GM23338 (cell line): ENCODE data around the gene TMC1. TPM values are rescaled to one million over a fixed set of nuclear protein-coding genes. Genes with fewer than 3 reads are reported as not detected.

Experiments used
- ATAC-seq: fragments of 200-7000 bp; cut with Tn5 transposase; 3 replicates; pipeline ENCODE4 v1.9.1; 2020
- DNase-seq: peaks from one replicate; pipeline ENCODE4 v3.0.0-alpha.2; 2015; ENCODE audit warnings: low spot score
- H2AFZ ChIP-seq: fragments of 200-600 bp; sonication (generic); 2 replicates; pipeline ENCODE4 v1.8.0; 2016; ENCODE audit warnings: antibody characterized with exemption, mild to moderate bottlenecking, moderate library complexity
- H3F3A ChIP-seq: fragments of 200-600 bp; sonication (generic); replicated peaks from 2 replicates; pipeline ENCODE4 v1.8.0; 2017; ENCODE audit warnings: antibody characterized with exemption, mixed run types, low read depth
- H3K27ac ChIP-seq: fragments of 200-600 bp; sonication (generic); 2 replicates; pipeline ENCODE4 v1.6.1; 2016; ENCODE audit warnings: low read depth
- H3K27me3 ChIP-seq: fragments of 200-600 bp; sonication (generic); 2 replicates; pipeline ENCODE4 v1.8.0; 2016; ENCODE audit warnings: mild to moderate bottlenecking, mixed run types, moderate library complexity; ENCODE audit not compliant: insufficient read depth
- H3K36me3 ChIP-seq: fragments of 200-600 bp; sonication (generic); 2 replicates; pipeline ENCODE4 v1.8.0; 2016; ENCODE audit warnings: mild to moderate bottlenecking; ENCODE audit not compliant: insufficient read depth
- H3K4me1 ChIP-seq: fragments of 200-600 bp; sonication (generic); 2 replicates; pipeline ENCODE4 v1.8.0; 2016; ENCODE audit warnings: mild to moderate bottlenecking, moderate library complexity; ENCODE audit not compliant: insufficient read depth
- H3K4me2 ChIP-seq: fragments of 200-600 bp; sonication (generic); 2 replicates; pipeline ENCODE4 v1.7.1; 2017; ENCODE audit warnings: mixed run types
- H3K4me3 ChIP-seq: fragments of 200-600 bp; sonication (generic); 2 replicates; pipeline ENCODE4 v1.6.1; 2016; ENCODE audit warnings: mixed run types
- H3K79me2 ChIP-seq: fragments of 200-600 bp; sonication (generic); replicated peaks from 2 replicates; pipeline ENCODE4 v1.8.0; 2017; ENCODE audit warnings: mild to moderate bottlenecking; ENCODE audit not compliant: insufficient read depth
- H3K9me2 ChIP-seq: fragments of 200-600 bp; sonication (generic); 2 replicates; pipeline ENCODE4 v1.8.0; 2017; ENCODE audit not compliant: insufficient read depth
- H4K20me1 ChIP-seq: fragments of 200-600 bp; sonication (generic); replicated peaks from 2 replicates; pipeline ENCODE4 v1.8.0; 2017; ENCODE audit warnings: mild to moderate bottlenecking; ENCODE audit not compliant: insufficient read depth
- H3K27ac Mint-ChIP-seq: 2 replicates; pipeline ENCODE4 v1.8.0; 2020; ENCODE audit warnings: inconsistent platforms, mild to moderate bottlenecking, moderate library complexity, mixed read lengths
- H3K27me3 Mint-ChIP-seq: 3 replicates; pipeline ENCODE4 v1.8.0; 2022; ENCODE audit warnings: low read depth, mild to moderate bottlenecking, moderate library complexity, mixed read lengths, inconsistent platforms; ENCODE audit not compliant: insufficient read depth, poor library complexity
- H3K36me3 Mint-ChIP-seq: 3 replicates; pipeline ENCODE4 v1.8.0; 2021; ENCODE audit warnings: low read depth, mild to moderate bottlenecking, inconsistent platforms, moderate library complexity, mixed read lengths
- H3K4me1 Mint-ChIP-seq: 3 replicates; pipeline ENCODE4 v1.8.0; 2020; ENCODE audit warnings: mild to moderate bottlenecking, inconsistent platforms, mixed read lengths
- H3K4me3 Mint-ChIP-seq: 3 replicates; pipeline ENCODE4 v1.8.0; 2021; ENCODE audit warnings: moderate library complexity, mild to moderate bottlenecking, inconsistent platforms, mixed read lengths
- H3K9me3 Mint-ChIP-seq: 3 replicates; pipeline ENCODE4 v1.8.0; 2020; ENCODE audit warnings: moderate library complexity, mild to moderate bottlenecking, inconsistent platforms, mixed read lengths
- CREB1 ChIP-seq: fragments of 250-450 bp; sonication (Bioruptor Pico); IDR thresholded peaks from 2 replicates; pipeline ENCODE4 v1.5.0; 2020; ENCODE audit warnings: low read depth, mild to moderate bottlenecking, moderate library complexity
- CTCF ChIP-seq, 2 experiments: fragments of 200-600 bp in 1 of 2; sonication (generic) in 1 of 2; conservative IDR thresholded peaks; 2 replicates each; pipeline versions ENCODE4 v1.5.1 to v1.6.1; 2016 to 2017; ENCODE audit warnings: antibody characterized with exemption in 2 of 2, low read depth in 2 of 2, mild to moderate bottlenecking in 2 of 2, moderate library complexity in 1 of 2
- ETS1 ChIP-seq: IDR thresholded peaks from 2 replicates; pipeline ENCODE4 v1.6.1; 2016; ENCODE audit warnings: antibody characterized with exemption
- EZH2 ChIP-seq: fragments of 200-600 bp; sonication (generic); IDR thresholded peaks from one replicate; pipeline ENCODE4 v1.8.0; 2017; ENCODE audit warnings: antibody characterized with exemption, mild to moderate bottlenecking, low read depth; ENCODE audit not compliant: unreplicated experiment
- EZH2phosphoT487 ChIP-seq: fragments of 200-600 bp; sonication (generic); IDR thresholded peaks from one replicate; pipeline ENCODE4 v1.8.1; 2018; ENCODE audit warnings: antibody characterized with exemption; ENCODE audit not compliant: unreplicated experiment
- JUNB ChIP-seq: IDR thresholded peaks from one replicate; pipeline ENCODE4 v1.6.1; 2016; ENCODE audit warnings: antibody characterized with exemption; ENCODE audit not compliant: unreplicated experiment
- NANOG ChIP-seq: IDR thresholded peaks from 2 replicates; pipeline ENCODE4 v1.6.1; 2016; ENCODE audit warnings: antibody characterized with exemption, borderline replicate concordance
- POLR2AphosphoS5 ChIP-seq: IDR thresholded peaks from 2 replicates; pipeline ENCODE4 v1.6.1; 2016; ENCODE audit warnings: antibody characterized with exemption, low read depth
- STAT1 ChIP-seq: IDR thresholded peaks from one replicate; pipeline ENCODE4 v1.6.1; 2016; ENCODE audit warnings: antibody characterized with exemption; ENCODE audit not compliant: unreplicated experiment
- ZNF114 ChIP-seq: fragments of 250-450 bp; sonication (Bioruptor Pico); IDR thresholded peaks from 2 replicates; pipeline ENCODE4 v1.5.0; 2020; ENCODE audit warnings: mild to moderate bottlenecking, moderate library complexity
- ZNF331 ChIP-seq: fragments of 250-450 bp; sonication (Bioruptor Pico); IDR thresholded peaks from 2 replicates; pipeline ENCODE4 v1.5.0; 2020; ENCODE audit warnings: low read depth, mild to moderate bottlenecking, moderate library complexity
- ZNF462 ChIP-seq: fragments of 250-450 bp; sonication (Bioruptor Pico); IDR thresholded peaks from 2 replicates; pipeline ENCODE4 v1.5.0; 2020; ENCODE audit warnings: mild to moderate bottlenecking, moderate library complexity
- polyA plus RNA-seq: library from polyadenylated mRNA; unstranded; fragments of >200 nt; fragmentation: Nextera tagmentation; extraction: Ambion mirVana; gene quantifications from 2 replicates; pipeline ENCODE4 v1.2.1, GENCODE V29; 2016
- total RNA-seq: library from RNA; depleted of rRNA; stranded (reverse); fragments of >200 nt; shearing (Covaris generic); gene quantifications from 2 replicates; pipeline ENCODE4 v1.2.3, GENCODE V29; 2014
- TF ChIP-seq, protein P1 (sequence below): IDR thresholded peaks from one replicate; pipeline ENCODE4 v1.6.1; 2018; ENCODE audit warnings: antibody characterized with exemption; ENCODE audit not compliant: unreplicated experiment

Gene TMC1
- total and polyA plus RNA-seq, 2 experiments from 2014 or later: 0.61 to 1.2 TPM

DNA sequence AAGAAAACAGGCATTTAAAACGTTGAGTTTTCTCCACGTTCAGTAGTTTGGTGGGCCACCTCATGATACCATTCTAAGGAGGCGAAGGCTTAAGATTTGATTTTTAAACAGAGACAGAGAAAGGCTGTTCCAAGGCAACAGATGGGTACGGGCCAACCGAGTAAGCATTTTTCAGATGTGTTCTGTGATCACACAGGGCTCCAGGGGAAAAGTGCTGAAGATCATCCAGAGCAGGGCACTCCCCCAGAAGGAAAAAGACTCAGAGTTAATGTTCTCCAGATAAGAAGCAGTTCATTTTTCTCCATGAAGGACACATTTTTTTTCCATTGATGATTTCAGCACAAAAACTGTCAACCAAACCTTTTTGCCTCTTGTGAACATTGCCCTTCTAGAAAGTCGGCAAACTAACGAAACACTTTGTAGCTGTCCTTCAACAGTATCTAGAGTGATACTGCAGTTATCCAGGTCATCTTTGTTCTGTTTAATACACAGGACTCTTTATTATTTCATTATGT lies 292.7 kb downstream of the TMC1 start:
- Histone ChIP-seq H3F3A (no peaks in the 10 kb centered on the region), H3K4me2 (no peak overlapping the region), H3K79me2 (no peaks in the 10 kb centered on the region), H2AFZ (no peak overlapping the region), H3K36me3 (no peaks in the 10 kb centered on the region), H3K27ac (no peak overlapping the region), H3K4me3 (no peak overlapping the region), H3K4me1 (no peaks in the 10 kb centered on the region), H3K9me2 (no peaks in the 10 kb centered on the region; the same call in 1 of the 2 replicates), H4K20me1 (no peaks in the 10 kb centered on the region), H3K27me3 (no peaks in the 10 kb centered on the region)
- no peak overlapping the region for H3K4me3 Mint-ChIP-seq
- no peaks in the 10 kb centered on the region for H3K9me3 Mint-ChIP-seq
- ATAC-seq: no peak
- no peaks in the 10 kb centered on the region for H3K36me3 Mint-ChIP-seq
- H3K27ac Mint-ChIP-seq: no peak overlapping the region
- no peak for DNase-seq
- H3K27me3 Mint-ChIP-seq: no peaks in the 10 kb centered on the region
- no peaks in the 10 kb centered on the region for H3K4me1 Mint-ChIP-seq
- TF ChIP-seq ETS1 (no peak), ZNF114 (no peak), CREB1 (CRISPR knock-in tag) (no peak), STAT1 (no peak), JUNB (no peak), ZNF331 (CRISPR knock-in tag) (no peak), POLR2AphosphoS5 (no peak), EZH2 (no peak), NANOG (no peak), ZNF462 (CRISPR knock-in tag) (no peak), CTCF (conservative IDR thresholded peaks at IDR 0.05; ENCODE audit: low read depth in 2 of 2) (no peak), EZH2phosphoT487 (no peak)
- TF ChIP-seq, protein P1, sequence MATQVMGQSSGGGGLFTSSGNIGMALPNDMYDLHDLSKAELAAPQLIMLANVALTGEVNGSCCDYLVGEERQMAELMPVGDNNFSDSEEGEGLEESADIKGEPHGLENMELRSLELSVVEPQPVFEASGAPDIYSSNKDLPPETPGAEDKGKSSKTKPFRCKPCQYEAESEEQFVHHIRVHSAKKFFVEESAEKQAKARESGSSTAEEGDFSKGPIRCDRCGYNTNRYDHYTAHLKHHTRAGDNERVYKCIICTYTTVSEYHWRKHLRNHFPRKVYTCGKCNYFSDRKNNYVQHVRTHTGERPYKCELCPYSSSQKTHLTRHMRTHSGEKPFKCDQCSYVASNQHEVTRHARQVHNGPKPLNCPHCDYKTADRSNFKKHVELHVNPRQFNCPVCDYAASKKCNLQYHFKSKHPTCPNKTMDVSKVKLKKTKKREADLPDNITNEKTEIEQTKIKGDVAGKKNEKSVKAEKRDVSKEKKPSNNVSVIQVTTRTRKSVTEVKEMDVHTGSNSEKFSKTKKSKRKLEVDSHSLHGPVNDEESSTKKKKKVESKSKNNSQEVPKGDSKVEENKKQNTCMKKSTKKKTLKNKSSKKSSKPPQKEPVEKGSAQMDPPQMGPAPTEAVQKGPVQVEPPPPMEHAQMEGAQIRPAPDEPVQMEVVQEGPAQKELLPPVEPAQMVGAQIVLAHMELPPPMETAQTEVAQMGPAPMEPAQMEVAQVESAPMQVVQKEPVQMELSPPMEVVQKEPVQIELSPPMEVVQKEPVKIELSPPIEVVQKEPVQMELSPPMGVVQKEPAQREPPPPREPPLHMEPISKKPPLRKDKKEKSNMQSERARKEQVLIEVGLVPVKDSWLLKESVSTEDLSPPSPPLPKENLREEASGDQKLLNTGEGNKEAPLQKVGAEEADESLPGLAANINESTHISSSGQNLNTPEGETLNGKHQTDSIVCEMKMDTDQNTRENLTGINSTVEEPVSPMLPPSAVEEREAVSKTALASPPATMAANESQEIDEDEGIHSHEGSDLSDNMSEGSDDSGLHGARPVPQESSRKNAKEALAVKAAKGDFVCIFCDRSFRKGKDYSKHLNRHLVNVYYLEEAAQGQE: no peak
